ENCODE measurements around the gene UBASH3B.

GRCh38 chr11:122847466-122847865 lies 191.9 kb downstream of the UBASH3B start:
- TF ChIP-seq, protein P1, sequence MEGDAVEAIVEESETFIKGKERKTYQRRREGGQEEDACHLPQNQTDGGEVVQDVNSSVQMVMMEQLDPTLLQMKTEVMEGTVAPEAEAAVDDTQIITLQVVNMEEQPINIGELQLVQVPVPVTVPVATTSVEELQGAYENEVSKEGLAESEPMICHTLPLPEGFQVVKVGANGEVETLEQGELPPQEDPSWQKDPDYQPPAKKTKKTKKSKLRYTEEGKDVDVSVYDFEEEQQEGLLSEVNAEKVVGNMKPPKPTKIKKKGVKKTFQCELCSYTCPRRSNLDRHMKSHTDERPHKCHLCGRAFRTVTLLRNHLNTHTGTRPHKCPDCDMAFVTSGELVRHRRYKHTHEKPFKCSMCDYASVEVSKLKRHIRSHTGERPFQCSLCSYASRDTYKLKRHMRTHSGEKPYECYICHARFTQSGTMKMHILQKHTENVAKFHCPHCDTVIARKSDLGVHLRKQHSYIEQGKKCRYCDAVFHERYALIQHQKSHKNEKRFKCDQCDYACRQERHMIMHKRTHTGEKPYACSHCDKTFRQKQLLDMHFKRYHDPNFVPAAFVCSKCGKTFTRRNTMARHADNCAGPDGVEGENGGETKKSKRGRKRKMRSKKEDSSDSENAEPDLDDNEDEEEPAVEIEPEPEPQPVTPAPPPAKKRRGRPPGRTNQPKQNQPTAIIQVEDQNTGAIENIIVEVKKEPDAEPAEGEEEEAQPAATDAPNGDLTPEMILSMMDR (IDR thresholded peaks at IDR 0.05; ENCODE audit: insufficient read depth, low read depth, low read length): no peak
- TF ChIP-seq EZH2 (IDR thresholded peaks at IDR 0.05; ENCODE audit: insufficient read depth, low read length): no peak
